ENCODE data around the gene SBF2. TPM values are rescaled to one million over a fixed set of nuclear protein-coding genes. Genes with fewer than 3 reads are reported as not detected.

Gene SBF2
- total RNA-seq, 1 experiment from 2014 or later = 30.2 TPM

DNA sequence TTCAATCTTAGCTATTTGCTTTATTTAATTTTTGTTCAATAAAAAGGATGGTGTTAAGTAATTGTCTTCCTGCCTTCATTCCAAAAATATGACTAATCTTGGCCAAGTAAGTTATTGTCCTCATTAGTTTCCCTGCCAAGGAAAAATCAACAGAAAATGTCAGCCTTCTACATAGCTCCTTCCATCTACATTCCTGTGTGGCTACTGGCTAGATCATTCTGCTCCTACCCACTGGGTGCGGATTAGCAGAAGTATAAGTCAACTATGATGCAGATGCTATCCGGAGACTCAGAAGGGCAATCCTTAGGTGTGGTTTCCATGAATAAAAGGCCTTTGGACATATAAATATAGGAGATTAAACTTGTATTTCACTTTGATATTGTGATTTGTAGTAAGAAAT is 154.4 kb downstream of the SBF2 start:
- Histone ChIP-seq H2AK5ac (ENCODE audit: insufficient read length, low read length) (no peak overlapping the region), H4K5ac (ENCODE audit: insufficient read length, low read depth, low read length) (no peak overlapping the region), H3K23ac (ENCODE audit: insufficient read length, low read depth, low read length) (no peak overlapping the region), H3K9me3 (ENCODE audit: control insufficient read depth, low read depth, low read length) (no peaks in the 10 kb centered on the region), H2BK5ac (ENCODE audit: insufficient read length, low read length) (no peak overlapping the region), H2AFZ (ENCODE audit: low read length) (no peak overlapping the region), H2BK20ac (ENCODE audit: low read depth, low read length, poor library complexity, severe bottlenecking) (no peak overlapping the region), H3K9ac (ENCODE audit: extremely low read depth, insufficient read length, low read length) (no peak overlapping the region), H3K27me3 (ENCODE audit: insufficient read depth, low read length) (no peaks in the 10 kb centered on the region), H2BK15ac (ENCODE audit: low read depth, low read length) (no peak overlapping the region), H3K79me1 (ENCODE audit: insufficient read depth, low read depth, low read length, poor library complexity, severe bottlenecking) (no peaks in the 10 kb centered on the region), H3T11ph (ENCODE audit: low read length) (no peak overlapping the region), H2BK120ac (ENCODE audit: low read depth, low read length, poor library complexity, severe bottlenecking) (no peak overlapping the region), H2BK12ac (ENCODE audit: insufficient read length, low read depth, low read length) (no peak overlapping the region), H3K4me2 (ENCODE audit: insufficient read depth, insufficient read length, low read length) (no peak overlapping the region), H3K23me2 (ENCODE audit: insufficient read length, low read depth, low read length, poor library complexity, severe bottlenecking) (no peaks in the 10 kb centered on the region), H4K20me1 (ENCODE audit: control insufficient read depth, insufficient read depth, insufficient read length) (no peaks in the 10 kb centered on the region), H3K4me1 (ENCODE audit: insufficient read depth, low read length) (no peaks in the 10 kb centered on the region), H3K18ac (ENCODE audit: insufficient read length, low read depth, low read length) (no peak overlapping the region), H3K79me2 (ENCODE audit: insufficient read depth, low read length) (no peaks in the 10 kb centered on the region), H3K14ac (ENCODE audit: insufficient read depth, low read length) (no peak overlapping the region), H3K56ac (ENCODE audit: insufficient read length, low read depth, low read length) (no peak overlapping the region), H3K4ac (ENCODE audit: low read depth, low read length) (no peak overlapping the region), H4K8ac (replicated peaks; ENCODE audit: insufficient read length, low read depth, low read length) (no peak overlapping the region), H4K91ac (ENCODE audit: insufficient read length, low read depth, low read length) (no peak overlapping the region), H3K27ac (ENCODE audit: insufficient read length, low read depth, low read length) (no peak overlapping the region)
- TF ChIP-seq, protein P1, sequence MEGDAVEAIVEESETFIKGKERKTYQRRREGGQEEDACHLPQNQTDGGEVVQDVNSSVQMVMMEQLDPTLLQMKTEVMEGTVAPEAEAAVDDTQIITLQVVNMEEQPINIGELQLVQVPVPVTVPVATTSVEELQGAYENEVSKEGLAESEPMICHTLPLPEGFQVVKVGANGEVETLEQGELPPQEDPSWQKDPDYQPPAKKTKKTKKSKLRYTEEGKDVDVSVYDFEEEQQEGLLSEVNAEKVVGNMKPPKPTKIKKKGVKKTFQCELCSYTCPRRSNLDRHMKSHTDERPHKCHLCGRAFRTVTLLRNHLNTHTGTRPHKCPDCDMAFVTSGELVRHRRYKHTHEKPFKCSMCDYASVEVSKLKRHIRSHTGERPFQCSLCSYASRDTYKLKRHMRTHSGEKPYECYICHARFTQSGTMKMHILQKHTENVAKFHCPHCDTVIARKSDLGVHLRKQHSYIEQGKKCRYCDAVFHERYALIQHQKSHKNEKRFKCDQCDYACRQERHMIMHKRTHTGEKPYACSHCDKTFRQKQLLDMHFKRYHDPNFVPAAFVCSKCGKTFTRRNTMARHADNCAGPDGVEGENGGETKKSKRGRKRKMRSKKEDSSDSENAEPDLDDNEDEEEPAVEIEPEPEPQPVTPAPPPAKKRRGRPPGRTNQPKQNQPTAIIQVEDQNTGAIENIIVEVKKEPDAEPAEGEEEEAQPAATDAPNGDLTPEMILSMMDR (conservative IDR thresholded peaks at IDR 0.05) = no peak
- H3K27me3 Mint-ChIP-seq (ENCODE audit: low read depth) = no peaks in the 10 kb centered on the region
- no peak for DNase-seq
- 0 out of 7 replicates have a peak overlapping the region, but pooled peaks of 1 of the 3 experiments have one; percentile 4 for H3K27ac Mint-ChIP-seq
- WGBS (ENCODE audit: extremely low coverage, insufficient read length, low lambda C conversion rate) = no CpG with 5 or more reads among the region's 2 CpGs
- peaks cover 14 to 18% of the 10 kb centered on the region in 2 experiments for H3K4me1 Mint-ChIP-seq
- H3K9me3 Mint-ChIP-seq = peaks cover 15 to 28% of the 10 kb centered on the region in 2 experiments
- no peak overlapping the region for H3K4me3 Mint-ChIP-seq
- peaks cover 24 to 32% (median 28%) of the 10 kb centered on the region in 3 experiments for H3K36me3 Mint-ChIP-seq (ENCODE audit: insufficient read depth in 1 of 3, low read depth in 3 of 3)

All from H9 (cell line).